PC-9 (cell line): Measurements from ENCODE around the gene KLF17. TPM values are rescaled to one million over a fixed set of nuclear protein-coding genes. Genes with fewer than 3 reads are reported as not detected.

ENCODE experiments used
- BruUV-seq: library from RNA; stranded (reverse); fragments of 400-500 nt; replicated peaks from 2 replicates; lab custom pipeline; 2021; lab: Mats Ljungman, UMichigan
- CTCF ChIA-PET: fragments of 300-600 bp; sonication (Branson Sonifier 250); formaldehyde crosslinking; loops from one replicate; lab custom pipeline; 2022; ENCODE audit warnings: antibody characterized with exemption; lab: Charles Lee
- POLR2A ChIA-PET: fragments of 300-600 bp; sonication (Branson Sonifier 250); formaldehyde crosslinking; loops from one replicate; lab custom pipeline; 2022; ENCODE audit warnings: antibody characterized with exemption; ENCODE audit not compliant: unreplicated experiment; lab: Charles Lee
- DNase-seq, 2 experiments: peaks; one replicate each; pipeline versions ENCODE4 v3.0.0 to v3.0.0-alpha.2; 2015 to 2022; ENCODE audit warnings: mixed read lengths in 1 of 2
- H2AFZ ChIP-seq: fragments of 200-600 bp; sonication (generic); 2 replicates; pipeline ENCODE4 v1.8.1; 2017; ENCODE audit warnings: antibody characterized with exemption
- H3F3A ChIP-seq: fragments of 200-600 bp; sonication (generic); 2 replicates; pipeline ENCODE4 v1.8.1; 2017; ENCODE audit warnings: antibody characterized with exemption, mild to moderate bottlenecking, low read depth; ENCODE audit not compliant: insufficient read depth
- H3K27ac ChIP-seq: fragments of 200-600 bp; sonication (generic); 2 replicates; pipeline ENCODE4 v1.6.1; 2016; ENCODE audit warnings: mixed run types
- H3K27me3 ChIP-seq: fragments of 200-600 bp; sonication (generic); 2 replicates; pipeline ENCODE4 v1.6.1; 2016; ENCODE audit warnings: low read depth, mixed run types; ENCODE audit not compliant: insufficient read depth
- H3K36me3 ChIP-seq: fragments of 200-600 bp; sonication (generic); 2 replicates; pipeline ENCODE4 v1.6.1; 2016; ENCODE audit warnings: low read depth, mixed run types
- H3K4me1 ChIP-seq: fragments of 200-600 bp; sonication (generic); replicated peaks from 2 replicates; pipeline ENCODE4 v1.6.1; 2016; ENCODE audit warnings: mixed run types; ENCODE audit not compliant: insufficient read depth
- H3K4me2 ChIP-seq: fragments of 200-600 bp; sonication (generic); 2 replicates; pipeline ENCODE4 v1.6.1; 2017; ENCODE audit warnings: mixed run types
- H3K4me3 ChIP-seq: fragments of 200-600 bp; sonication (generic); 2 replicates; pipeline ENCODE4 v1.6.1; 2016; ENCODE audit warnings: mixed run types
- H3K79me2 ChIP-seq: fragments of 200-600 bp; sonication (generic); 2 replicates; pipeline ENCODE4 v1.6.1; 2017; ENCODE audit warnings: low read depth, mixed run types
- H3K9me2 ChIP-seq: fragments of 200-600 bp; sonication (generic); 2 replicates; pipeline ENCODE4 v1.8.1; 2017; ENCODE audit warnings: mild to moderate bottlenecking; ENCODE audit not compliant: insufficient read depth
- H3K9me3 ChIP-seq: fragments of 200-600 bp; sonication (generic); 2 replicates; pipeline ENCODE4 v1.8.1; 2016; ENCODE audit warnings: low read depth; ENCODE audit not compliant: insufficient read depth
- H4K20me1 ChIP-seq: fragments of 200-600 bp; sonication (generic); 2 replicates; pipeline ENCODE4 v1.8.1; 2017; ENCODE audit not compliant: insufficient read depth
- EZH2 ChIP-seq: fragments of 200-600 bp; sonication (generic); IDR thresholded peaks from 2 replicates; pipeline ENCODE4 v1.8.0; 2017; ENCODE audit warnings: antibody characterized with exemption, low read depth
- intact Hi-C: fragments of 100-400 bp; cut with micrococcal nuclease; formaldehyde crosslinking; loops from one replicate; pipeline ENCODE4 v1.10.0; 2022; ENCODE audit not compliant: unreplicated experiment
- total RNA-seq: library from RNA; stranded (reverse); gene quantifications from 2 replicates; pipeline ENCODE4 v1.2.3, GENCODE V29; 2021
- TF ChIP-seq, protein P1 (sequence below): fragments of 200-600 bp; sonication (generic); conservative IDR thresholded peaks from 2 replicates; pipeline ENCODE4 v1.6.1; 2017; ENCODE audit warnings: mixed run types, antibody characterized with exemption, mild to moderate bottlenecking, moderate library complexity

The KLF17 gene
- total RNA-seq, 1 experiment from 2014 or later = not detected

DNA sequence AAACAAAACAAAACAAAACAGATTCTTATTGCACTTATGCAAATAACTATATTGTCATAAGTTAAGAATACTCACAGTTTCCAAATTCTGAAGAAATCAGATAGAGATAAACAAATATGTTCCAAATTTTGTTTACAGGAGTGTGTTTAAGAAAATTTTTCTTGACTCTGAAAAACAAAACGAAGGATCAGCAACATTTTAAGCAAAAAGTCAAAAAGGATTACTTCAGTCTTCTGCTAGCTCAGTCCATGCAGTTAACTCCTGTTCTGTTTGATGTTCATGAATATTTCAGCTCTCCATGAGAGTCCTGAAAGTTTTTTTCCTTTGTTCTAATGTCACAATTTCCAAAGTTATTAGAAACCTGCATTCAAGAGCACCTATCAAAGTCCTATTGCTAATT lies 56.0 kb downstream of the KLF17 start:
- intact Hi-C loops = no loop called here
- no peaks in the 10 kb centered on the region for H3K4me1 ChIP-seq
- no peaks in the 10 kb centered on the region for H3K79me2 ChIP-seq
- POLR2A ChIA-PET = no interaction called here
- H3K36me3 ChIP-seq = no peaks in the 10 kb centered on the region
- DNase-seq = no peak
- H3K27me3 ChIP-seq = no peaks in the 10 kb centered on the region
- H3K4me2 ChIP-seq = no peak overlapping the region
- no peak overlapping the region for H2AFZ ChIP-seq
- TF ChIP-seq, protein P1, sequence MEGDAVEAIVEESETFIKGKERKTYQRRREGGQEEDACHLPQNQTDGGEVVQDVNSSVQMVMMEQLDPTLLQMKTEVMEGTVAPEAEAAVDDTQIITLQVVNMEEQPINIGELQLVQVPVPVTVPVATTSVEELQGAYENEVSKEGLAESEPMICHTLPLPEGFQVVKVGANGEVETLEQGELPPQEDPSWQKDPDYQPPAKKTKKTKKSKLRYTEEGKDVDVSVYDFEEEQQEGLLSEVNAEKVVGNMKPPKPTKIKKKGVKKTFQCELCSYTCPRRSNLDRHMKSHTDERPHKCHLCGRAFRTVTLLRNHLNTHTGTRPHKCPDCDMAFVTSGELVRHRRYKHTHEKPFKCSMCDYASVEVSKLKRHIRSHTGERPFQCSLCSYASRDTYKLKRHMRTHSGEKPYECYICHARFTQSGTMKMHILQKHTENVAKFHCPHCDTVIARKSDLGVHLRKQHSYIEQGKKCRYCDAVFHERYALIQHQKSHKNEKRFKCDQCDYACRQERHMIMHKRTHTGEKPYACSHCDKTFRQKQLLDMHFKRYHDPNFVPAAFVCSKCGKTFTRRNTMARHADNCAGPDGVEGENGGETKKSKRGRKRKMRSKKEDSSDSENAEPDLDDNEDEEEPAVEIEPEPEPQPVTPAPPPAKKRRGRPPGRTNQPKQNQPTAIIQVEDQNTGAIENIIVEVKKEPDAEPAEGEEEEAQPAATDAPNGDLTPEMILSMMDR = no peak
- no peak for TF ChIP-seq EZH2
- peaks cover 14% of the 10 kb centered on the region for H3K9me3 ChIP-seq
- BruUV-seq = no TSS peak
- H3K9me2 ChIP-seq = no peaks in the 10 kb centered on the region
- CTCF ChIA-PET = no interaction called here
- no peak overlapping the region for H3K27ac ChIP-seq
- no peaks in the 10 kb centered on the region for H4K20me1 ChIP-seq
- H3F3A ChIP-seq = no peaks in the 10 kb centered on the region
- H3K4me3 ChIP-seq = no peak overlapping the region

Other genes with a start within 250 kb of the KLF17 start
- 17.4 and 33.6 TPM in 2 replicates for gene ARTN, start 185.0 kb upstream of the KLF17 start, total RNA-seq
- gene IPO13, start 171.9 kb upstream of the KLF17 start, total RNA-seq = 25.0 and 27.2 TPM in 2 replicates
- gene DPH2, start 148.8 kb upstream of the KLF17 start, total RNA-seq = 32.8 and 37.8 TPM in 2 replicates
- 110 and 125 TPM in 2 replicates for gene ATP6V0B, start 143.9 kb upstream of the KLF17 start, total RNA-seq
- 66.2 and 72.9 TPM in 2 replicates for gene B4GALT2, start 139.6 kb upstream of the KLF17 start, total RNA-seq
- gene CCDC24, start 127.2 kb upstream of the KLF17 start, total RNA-seq = 47.9 and 56.5 TPM in 2 replicates
- 57.7 and 70.1 TPM in 2 replicates for gene SLC6A9, start 87.4 kb upstream of the KLF17 start, total RNA-seq
- gene KLF18, start 22.8 kb downstream of the KLF17 start, total RNA-seq = not detected in 2 replicates
- gene DMAP1, start 94.7 kb downstream of the KLF17 start, total RNA-seq = 54.2 and 68.4 TPM in 2 replicates
- 120 and 133 TPM in 2 replicates for gene ERI3, start 236.4 kb downstream of the KLF17 start, total RNA-seq